SKM-1 (cell line): ENCODE results near the gene AKR1B1.

ENCODE experiments used
- DNase-seq: peaks from one replicate; lab custom pipeline; 2025; ENCODE audit not compliant: unreplicated experiment; lab: John Stamatoyannopoulos, UW

The AKR1B1 gene

DNA sequence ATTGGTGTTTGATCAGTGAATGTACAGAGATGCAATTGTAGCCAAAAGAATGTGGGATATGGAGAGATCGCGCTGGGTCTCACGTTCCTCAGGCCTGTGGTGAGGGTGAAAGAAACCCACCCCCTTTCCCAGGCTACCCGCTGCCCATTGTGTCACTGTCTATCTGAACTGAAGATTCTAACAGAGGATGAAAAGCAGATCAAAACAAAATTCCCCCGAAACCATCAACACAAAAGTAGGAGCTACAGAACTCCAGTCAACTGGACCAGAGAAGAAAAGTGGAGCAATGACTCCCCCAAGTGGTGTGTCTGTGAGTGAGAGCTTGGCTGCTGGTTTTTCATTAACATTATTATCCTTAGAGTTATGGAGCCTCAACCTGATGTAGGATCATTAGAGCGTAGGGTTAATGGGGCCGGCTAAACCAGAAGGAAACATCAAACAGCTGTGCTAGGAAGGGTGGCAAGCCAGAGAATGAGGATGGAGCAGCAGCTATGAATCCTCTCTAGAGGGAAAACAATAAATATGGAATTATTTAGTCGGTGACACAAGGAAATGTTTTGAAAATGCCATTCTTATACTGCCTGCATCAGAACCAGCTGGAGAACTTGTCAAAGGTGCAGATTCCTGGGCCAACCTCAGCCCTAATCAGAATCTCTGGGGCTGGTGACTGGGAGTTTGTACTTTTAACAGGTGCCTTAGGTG is 38.3 kb downstream of the AKR1B1 start:
- no peak for DNase-seq

DNA sequence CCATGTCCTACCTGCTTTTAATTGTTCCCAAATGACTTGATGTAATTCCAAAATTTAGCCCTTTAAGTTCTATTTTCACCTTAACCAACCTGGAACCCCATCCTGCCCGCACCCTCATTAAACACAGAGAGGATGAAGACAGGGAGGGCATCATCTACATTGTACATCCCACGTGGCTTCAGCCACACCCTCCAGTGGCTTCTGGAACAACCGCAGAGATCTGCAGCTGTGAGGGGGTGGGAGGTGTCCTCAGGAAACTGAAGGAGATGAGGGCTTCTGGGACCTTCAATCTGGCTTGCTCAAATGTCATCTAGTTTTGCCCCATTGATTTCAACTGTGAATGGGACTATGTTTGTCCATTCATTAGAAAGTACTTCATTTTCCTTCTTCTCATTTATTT is 39.0 kb downstream of the AKR1B1 start:
- DNase-seq, result no peak

DNA sequence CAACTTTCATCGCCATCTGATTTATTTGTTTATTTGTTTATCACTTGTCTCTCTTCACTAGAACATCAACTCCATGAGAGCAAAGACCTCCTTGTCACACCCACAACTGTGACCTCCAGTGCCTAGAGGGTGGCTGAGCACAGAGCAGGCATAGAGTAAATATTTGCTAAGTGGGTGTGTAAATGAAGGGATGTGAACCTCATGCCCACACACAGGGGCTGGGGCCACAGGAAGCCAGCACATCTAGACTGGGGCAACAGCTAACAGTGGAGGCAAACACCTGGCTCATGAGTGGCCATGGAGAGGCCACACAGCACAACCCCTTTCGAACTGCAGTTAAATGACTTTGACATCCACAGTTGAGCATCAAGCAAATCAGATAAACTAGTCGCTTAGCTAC is 39.8 kb downstream of the AKR1B1 start:
- no peak for DNase-seq

DNA sequence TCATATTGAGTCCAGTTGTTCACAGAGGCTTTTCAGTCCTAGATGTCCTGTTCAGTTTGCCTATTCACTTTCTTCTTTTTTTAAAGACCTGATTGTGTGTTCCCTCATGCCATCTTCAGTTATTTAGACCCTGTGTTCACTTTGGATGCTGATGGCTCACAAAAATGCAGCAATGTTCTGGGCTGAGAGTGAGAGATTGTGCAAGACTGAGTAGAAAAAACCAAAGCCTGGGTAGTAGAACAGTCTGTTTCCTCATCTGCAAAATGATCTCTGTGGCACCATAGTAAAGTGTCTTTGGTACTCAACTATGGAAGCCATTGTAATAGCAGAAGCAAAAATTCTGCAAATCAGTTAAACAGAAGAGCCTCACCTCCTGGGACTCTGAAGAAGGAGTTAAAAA is 43.2 kb downstream of the AKR1B1 start:
- DNase-seq, result no peak

DNA sequence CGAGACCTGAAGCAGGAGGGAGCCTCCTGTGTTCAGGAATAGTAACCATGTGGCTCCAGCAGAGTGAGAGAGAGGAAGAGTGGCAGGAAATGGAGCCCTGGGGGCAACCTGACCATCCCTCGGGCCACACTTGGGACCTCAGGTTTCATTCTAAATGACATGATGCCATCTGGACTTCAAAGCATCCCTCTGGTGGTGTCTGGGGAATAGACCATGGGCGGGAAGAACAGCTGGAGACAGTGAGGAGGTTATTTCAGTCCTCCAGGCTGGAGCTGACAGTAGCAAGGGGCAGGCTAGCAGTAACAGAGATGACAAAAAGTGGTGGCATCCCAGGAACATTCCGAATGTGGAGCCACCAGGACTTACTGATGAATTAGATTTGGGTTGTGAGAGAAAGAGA is 44.8 kb downstream of the AKR1B1 start:
- no peak for DNase-seq

DNA sequence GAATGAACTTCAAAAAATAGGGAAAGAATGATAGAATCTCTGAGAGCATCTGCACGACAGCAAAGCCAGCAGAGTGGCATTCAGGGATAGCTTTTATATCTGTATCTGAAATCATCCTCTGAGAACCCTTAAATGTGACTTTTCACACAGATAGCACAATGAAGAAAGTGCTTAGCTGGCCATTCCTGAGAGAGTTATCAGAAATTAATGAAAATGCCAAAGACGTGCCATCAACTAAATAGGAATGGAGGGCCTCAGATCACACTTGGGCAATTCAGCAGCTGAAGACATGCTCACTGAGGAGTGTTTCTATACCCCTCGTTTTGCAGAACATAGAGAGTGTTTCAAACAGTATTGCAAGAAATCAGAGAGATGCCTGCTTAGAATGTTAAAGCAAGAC is 51.6 kb downstream of the AKR1B1 start:
- no peak for DNase-seq

DNA sequence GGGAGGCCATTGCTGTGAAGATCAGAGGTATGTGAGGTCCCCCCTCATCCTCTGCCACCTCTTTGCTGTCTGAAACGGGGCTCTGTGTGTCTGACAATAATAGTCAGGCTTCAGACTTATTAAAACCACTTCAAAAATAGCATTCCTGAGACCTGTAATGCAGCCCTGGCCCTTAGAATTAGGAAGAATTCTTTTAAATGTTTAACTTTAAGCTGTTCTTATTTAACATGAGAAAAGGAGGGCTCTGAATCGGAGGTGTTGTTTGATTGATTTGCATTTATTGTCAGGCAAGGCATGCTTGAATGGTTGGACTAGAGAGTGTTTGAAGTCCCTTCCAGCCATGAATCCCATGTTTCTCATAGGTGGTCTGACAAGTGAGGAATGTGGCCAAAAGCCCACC is 52.5 kb downstream of the AKR1B1 start:
- DNase-seq, result no peak

DNA sequence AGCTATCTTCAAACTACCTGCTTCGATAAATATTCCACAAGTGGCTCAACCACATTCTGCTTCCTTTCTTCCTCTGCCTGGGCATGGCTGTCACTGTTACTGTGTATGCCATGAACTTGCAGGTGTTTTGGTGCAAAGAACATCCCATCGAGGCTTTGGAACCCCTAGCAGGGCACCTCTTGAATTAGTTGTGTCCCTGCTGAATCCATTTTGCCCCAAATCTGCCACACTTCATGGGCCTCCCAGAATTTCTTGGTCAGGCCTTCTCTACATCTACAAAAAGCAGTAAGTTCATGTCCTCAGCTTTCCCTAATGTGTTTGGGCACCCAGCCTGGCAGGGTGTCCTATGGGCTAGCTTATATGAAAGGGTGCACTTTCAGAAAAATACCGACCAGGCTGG is 53.6 kb downstream of the AKR1B1 start:
- no peak for DNase-seq

DNA sequence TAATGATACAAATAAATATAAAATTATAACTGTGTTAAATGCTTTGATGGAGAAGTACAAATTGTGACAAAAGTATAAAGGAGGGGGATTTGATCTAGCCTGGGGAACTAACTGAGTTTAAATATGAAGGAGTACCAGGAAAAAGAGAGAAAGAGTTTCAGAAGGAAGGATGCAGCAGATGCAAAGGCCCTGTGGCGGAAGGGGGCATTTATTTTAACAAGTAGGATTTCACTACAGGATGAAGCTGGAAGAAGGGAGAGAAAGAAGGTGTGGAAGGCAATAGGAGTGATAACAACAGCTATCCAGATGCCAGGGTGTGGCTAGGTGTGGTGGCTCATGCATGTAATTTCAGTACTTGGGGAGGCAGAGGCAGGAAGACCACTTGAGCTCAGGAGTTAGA is 55.8 kb downstream of the AKR1B1 start:
- DNase-seq, result no peak

DNA sequence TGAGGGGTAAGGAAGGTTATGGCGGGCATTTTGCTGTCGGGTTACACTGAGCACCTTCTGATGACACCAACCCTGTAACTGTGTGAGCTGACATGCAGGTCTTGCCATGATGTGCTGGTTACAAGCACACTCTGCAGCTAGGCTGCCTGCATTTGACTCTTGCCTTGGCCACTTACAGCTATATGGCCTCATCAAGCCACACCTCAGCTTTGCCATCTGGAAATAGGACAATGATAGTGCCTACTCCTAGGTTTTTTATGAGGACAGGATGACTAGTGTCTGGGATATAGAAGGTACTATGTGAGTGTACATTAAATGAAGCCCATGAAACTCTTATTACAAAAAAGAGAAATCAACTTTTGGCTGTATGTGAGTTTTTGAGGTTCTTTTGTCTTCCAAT is 58.0 kb downstream of the AKR1B1 start:
- no peak for DNase-seq

DNA sequence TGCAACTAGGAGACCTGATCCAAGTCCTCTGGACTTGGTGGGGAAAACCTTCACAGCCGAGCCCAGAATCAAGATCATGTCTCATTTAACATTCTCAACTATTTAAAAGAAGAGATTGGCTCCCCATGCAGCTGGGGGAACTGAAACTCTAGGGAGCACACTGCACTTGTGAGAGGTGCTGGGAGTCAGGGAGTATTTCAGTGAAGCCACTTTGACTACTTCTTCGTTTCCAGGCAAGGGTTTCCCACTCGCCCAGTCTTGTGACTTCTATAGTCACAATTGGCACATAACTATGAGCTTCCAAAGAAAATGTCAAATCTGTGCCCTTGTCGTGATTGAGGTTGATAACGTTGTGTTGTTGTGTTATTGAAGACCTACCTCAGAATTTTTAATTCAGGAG is 62.9 kb downstream of the AKR1B1 start:
- no peak for DNase-seq

DNA sequence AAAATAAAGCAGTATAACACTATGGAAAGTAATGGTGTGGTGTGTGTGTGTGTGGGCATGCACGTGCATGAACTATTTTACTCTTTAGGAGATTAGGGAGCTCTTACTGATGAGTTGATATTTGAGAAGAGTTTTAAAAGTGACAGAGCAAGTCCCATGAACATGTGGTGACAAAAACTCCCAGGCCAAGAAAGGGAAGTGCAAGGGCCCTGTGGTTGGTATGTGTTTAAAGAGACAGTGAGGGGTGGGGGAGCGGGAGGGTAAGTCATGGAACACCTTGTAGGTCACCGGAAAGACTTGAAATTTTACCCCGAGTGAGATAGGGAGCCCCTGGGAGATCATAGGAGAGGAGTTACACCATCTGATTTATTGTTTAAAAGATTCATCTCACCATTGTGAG is 63.3 kb downstream of the AKR1B1 start:
- DNase-seq, result no peak

DNA sequence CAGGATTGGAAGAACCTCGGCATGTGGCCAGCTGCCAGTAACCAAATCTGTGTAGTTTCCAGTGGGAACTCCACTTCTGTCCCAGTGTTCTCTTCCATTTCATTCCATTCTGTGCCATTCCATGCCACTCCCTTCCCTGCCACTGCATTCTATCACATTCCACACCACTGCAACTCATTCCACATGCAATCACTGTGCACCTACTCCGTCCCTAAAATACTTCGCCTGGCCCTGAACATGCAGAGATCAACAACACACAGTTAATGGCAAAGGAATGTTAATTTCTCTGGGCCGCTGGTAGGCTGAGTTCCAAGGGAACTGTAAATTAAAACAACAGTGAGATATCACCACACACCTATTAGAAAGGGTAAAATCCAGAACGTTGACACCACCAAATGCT is 64.8 kb downstream of the AKR1B1 start:
- no peak for DNase-seq
